ENCODE data around the gene C1orf159.
"Not testable (repeated sequence)": the region's sequence is repeated elsewhere in the genome, so short reads cannot be mapped to it uniquely, and the experiment has no call there.

Gene C1orf159

GRCh38 chr1:1112237-1112985 lies 3.5 kb downstream of the C1orf159 start:
- Histone ChIP-seq H3K27ac (no peak overlapping the region), H3K27me3 (ENCODE audit: insufficient read depth, low read depth, severe bottlenecking) (no peaks in the 10 kb centered on the region), H3K36me3 (peaks cover 16% of the 10 kb centered on the region), H3K4me3 (ENCODE audit: low read depth, low read length) (no peak overlapping the region), H3K9me3 (ENCODE audit: severe bottlenecking) (no peaks in the 10 kb centered on the region)
- DNase-seq = no peak
- no peak for TF ChIP-seq CTCF (IDR thresholded peaks at IDR 0.05; ENCODE audit: low read depth, low read length)

GRCh38 chr1:1111516-1112236 lies 4.2 kb downstream of the C1orf159 start:
- DNase-seq = no peak
- no peak for TF ChIP-seq CTCF (IDR thresholded peaks at IDR 0.05; ENCODE audit: low read depth, low read length)
- peaks cover 2% of the 10 kb centered on the region for H3K9me3 ChIP-seq (ENCODE audit: severe bottlenecking)
- no peak overlapping the region for H3K4me3 ChIP-seq (ENCODE audit: low read depth, low read length)
- no peak overlapping the region for H3K27ac ChIP-seq
- H3K36me3 ChIP-seq = peaks cover 16% of the 10 kb centered on the region
- H3K27me3 ChIP-seq (ENCODE audit: insufficient read depth, low read depth, severe bottlenecking) = no peaks in the 10 kb centered on the region

- no peak overlapping the region for H3K27ac ChIP-seq
- no peak for TF ChIP-seq CTCF (IDR thresholded peaks at IDR 0.05; ENCODE audit: low read depth, low read length)
- H3K36me3 ChIP-seq = peaks cover 16% of the 10 kb centered on the region
- peaks cover 3% of the 10 kb centered on the region for H3K9me3 ChIP-seq (ENCODE audit: severe bottlenecking)
- no peaks in the 10 kb centered on the region for H3K27me3 ChIP-seq (ENCODE audit: insufficient read depth, low read depth, severe bottlenecking)
- no peak overlapping the region for H3K4me3 ChIP-seq (ENCODE audit: low read depth, low read length)
- no peak for DNase-seq
These were observed 5.3 kb downstream of the C1orf159 start for GRCh38 chr1:1110561-1110971.

GRCh38 chr1:1109743-1110142 lies 6.1 kb downstream of the C1orf159 start:
- peaks cover 16% of the 10 kb centered on the region for H3K36me3 ChIP-seq
- DNase-seq = no peak
- H3K4me3 ChIP-seq (ENCODE audit: low read depth, low read length) = no peak overlapping the region
- H3K9me3 ChIP-seq (ENCODE audit: severe bottlenecking) = peaks cover 3% of the 10 kb centered on the region
- H3K27ac ChIP-seq = no peak overlapping the region
- H3K27me3 ChIP-seq (ENCODE audit: insufficient read depth, low read depth, severe bottlenecking) = no peaks in the 10 kb centered on the region
- no peak for TF ChIP-seq CTCF (IDR thresholded peaks at IDR 0.05; ENCODE audit: low read depth, low read length)

- TF ChIP-seq CTCF (IDR thresholded peaks at IDR 0.05; ENCODE audit: low read depth, low read length) = no peak
- Histone ChIP-seq H3K27ac (no peak overlapping the region), H3K9me3 (ENCODE audit: severe bottlenecking) (peaks cover 3% of the 10 kb centered on the region), H3K27me3 (ENCODE audit: insufficient read depth, low read depth, severe bottlenecking) (no peaks in the 10 kb centered on the region), H3K4me3 (ENCODE audit: low read depth, low read length) (no peak overlapping the region), H3K36me3 (peaks cover 4% of the 10 kb centered on the region)
- DNase-seq = no peak
These were observed 9.2 kb downstream of the C1orf159 start for GRCh38 chr1:1106510-1107221.

- H3K27ac ChIP-seq; H3K4me3 ChIP-seq (ENCODE audit: low read depth, low read length); H3K27me3 ChIP-seq (ENCODE audit: insufficient read depth, low read depth, severe bottlenecking); H3K36me3 ChIP-seq; H3K9me3 ChIP-seq (ENCODE audit: severe bottlenecking); DNase-seq: not testable (repeated sequence)
These were observed 11.7 kb downstream of the C1orf159 start for GRCh38 chr1:1104152-1104551.
